ENCODE data around the gene AP1M1. TPM values are rescaled to one million over a fixed set of nuclear protein-coding genes. Genes with fewer than 3 reads are reported as not detected.
A peak's percentile ranks its signal among the peaks of the same experiment; 100 is the strongest.

Gene AP1M1
- total RNA-seq, 1 experiment from 2014 or later = 30.3 TPM

DNA sequence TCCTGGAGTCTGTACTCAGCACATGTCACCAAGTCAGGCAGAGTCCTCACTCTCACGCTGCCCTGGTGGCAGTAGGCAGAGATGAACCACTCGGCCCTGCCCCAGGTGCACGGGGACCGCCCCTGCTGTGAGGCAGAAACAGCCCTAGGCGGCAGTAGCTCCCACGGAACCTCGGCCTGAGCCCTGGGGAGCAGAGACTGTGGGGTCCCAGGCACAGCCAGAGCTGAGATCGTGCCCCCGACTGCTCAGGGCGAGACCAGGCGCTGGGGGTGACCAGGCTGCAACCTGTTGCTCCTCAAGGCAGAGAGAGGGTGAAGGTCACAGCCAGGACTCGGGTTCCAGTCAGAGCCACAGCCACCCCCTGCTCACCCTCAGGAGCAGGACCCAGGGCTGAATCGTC lies 34.9 kb downstream of the AP1M1 start:
- H3K9me3 Mint-ChIP-seq = no peaks in the 10 kb centered on the region; a peak in 1 of 5 replicates
- H3K4me1 ChIP-seq (ENCODE audit: insufficient read depth, low read length) = no peaks in the 10 kb centered on the region
- H3K9ac ChIP-seq (ENCODE audit: extremely low read depth, insufficient read length, low read length) = no peak overlapping the region
- H3K4me3 Mint-ChIP-seq = no peak overlapping the region
- no peaks in the 10 kb centered on the region for H3K23me2 ChIP-seq (ENCODE audit: insufficient read length, low read depth, low read length, poor library complexity, severe bottlenecking)
- H3K27me3 Mint-ChIP-seq (ENCODE audit: low read depth) = no peaks in the 10 kb centered on the region
- no peak overlapping the region for H2AK5ac ChIP-seq (ENCODE audit: insufficient read length, low read length)
- no peak overlapping the region for H3K56ac ChIP-seq (ENCODE audit: insufficient read length, low read depth, low read length)
- no peak overlapping the region; the same call in 1 of the 2 replicates for H3K14ac ChIP-seq (ENCODE audit: insufficient read depth, low read length)
- H2BK15ac ChIP-seq (ENCODE audit: low read depth, low read length) = no peak overlapping the region
- TF ChIP-seq, protein P1, sequence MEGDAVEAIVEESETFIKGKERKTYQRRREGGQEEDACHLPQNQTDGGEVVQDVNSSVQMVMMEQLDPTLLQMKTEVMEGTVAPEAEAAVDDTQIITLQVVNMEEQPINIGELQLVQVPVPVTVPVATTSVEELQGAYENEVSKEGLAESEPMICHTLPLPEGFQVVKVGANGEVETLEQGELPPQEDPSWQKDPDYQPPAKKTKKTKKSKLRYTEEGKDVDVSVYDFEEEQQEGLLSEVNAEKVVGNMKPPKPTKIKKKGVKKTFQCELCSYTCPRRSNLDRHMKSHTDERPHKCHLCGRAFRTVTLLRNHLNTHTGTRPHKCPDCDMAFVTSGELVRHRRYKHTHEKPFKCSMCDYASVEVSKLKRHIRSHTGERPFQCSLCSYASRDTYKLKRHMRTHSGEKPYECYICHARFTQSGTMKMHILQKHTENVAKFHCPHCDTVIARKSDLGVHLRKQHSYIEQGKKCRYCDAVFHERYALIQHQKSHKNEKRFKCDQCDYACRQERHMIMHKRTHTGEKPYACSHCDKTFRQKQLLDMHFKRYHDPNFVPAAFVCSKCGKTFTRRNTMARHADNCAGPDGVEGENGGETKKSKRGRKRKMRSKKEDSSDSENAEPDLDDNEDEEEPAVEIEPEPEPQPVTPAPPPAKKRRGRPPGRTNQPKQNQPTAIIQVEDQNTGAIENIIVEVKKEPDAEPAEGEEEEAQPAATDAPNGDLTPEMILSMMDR (conservative IDR thresholded peaks at IDR 0.05) = no peak
- no peak overlapping the region for H3T11ph ChIP-seq (ENCODE audit: low read length)
- no peak overlapping the region for H2BK120ac ChIP-seq (ENCODE audit: low read depth, low read length, poor library complexity, severe bottlenecking)
- no peak overlapping the region for H2BK20ac ChIP-seq (ENCODE audit: low read depth, low read length, poor library complexity, severe bottlenecking)
- H3K23ac ChIP-seq (ENCODE audit: insufficient read length, low read depth, low read length) = no peak overlapping the region
- H4K5ac ChIP-seq (ENCODE audit: insufficient read length, low read depth, low read length) = no peak overlapping the region
- H4K8ac ChIP-seq (replicated peaks; ENCODE audit: insufficient read length, low read depth, low read length) = no peak overlapping the region
- no peak overlapping the region for H3K4me2 ChIP-seq (ENCODE audit: insufficient read depth, insufficient read length, low read length)
- no peak overlapping the region for H2BK12ac ChIP-seq (ENCODE audit: insufficient read length, low read depth, low read length)
- H3K79me1 ChIP-seq (ENCODE audit: insufficient read depth, low read depth, low read length, poor library complexity, severe bottlenecking) = no peaks in the 10 kb centered on the region
- no peaks in the 10 kb centered on the region for H3K9me3 ChIP-seq (ENCODE audit: control insufficient read depth, low read depth, low read length)
- no peak overlapping the region for H2AFZ ChIP-seq (ENCODE audit: low read length)
- no peak overlapping the region for H2BK5ac ChIP-seq (ENCODE audit: insufficient read length, low read length)
- H3K36me3 Mint-ChIP-seq (ENCODE audit: insufficient read depth in 1 of 3, low read depth in 3 of 3) = peaks cover 3 to 28% (median 19%) of the 10 kb centered on the region in 3 experiments; a peak in 6 of 7 replicates
- H3K27ac ChIP-seq (ENCODE audit: insufficient read length, low read depth, low read length) = no peak overlapping the region
- DNase-seq = no peak
- H3K79me2 ChIP-seq (ENCODE audit: insufficient read depth, low read length) = no peaks in the 10 kb centered on the region
- H4K20me1 ChIP-seq (ENCODE audit: control insufficient read depth, insufficient read depth, insufficient read length) = no peaks in the 10 kb centered on the region
- H4K91ac ChIP-seq (ENCODE audit: insufficient read length, low read depth, low read length) = no peak overlapping the region
- no peaks in the 10 kb centered on the region for H3K4me1 Mint-ChIP-seq
- no CpG with 5 or more reads among the region's 13 CpGs for WGBS (ENCODE audit: extremely low coverage, insufficient read length, low lambda C conversion rate)
- no peak overlapping the region for H3K18ac ChIP-seq (ENCODE audit: insufficient read length, low read depth, low read length)
- no peaks in the 10 kb centered on the region for H3K27me3 ChIP-seq (ENCODE audit: insufficient read depth, low read length)
- H3K4ac ChIP-seq (ENCODE audit: low read depth, low read length) = no peak overlapping the region
- H3K27ac Mint-ChIP-seq = 0 out of 7 replicates have a peak overlapping the region, but pooled peaks of 1 of the 3 experiments have one; percentile 37

All from H9 (cell line).